Stomach smooth muscle (tissue), 2 donors: ENCODE data around the gene PARVA.

Source experiments
- H3K27ac ChIP-seq: one replicate; pipeline ENCODE4 v1.7.0; 2013; ENCODE audit warnings: mild to moderate bottlenecking, low read length, inconsistent platforms
- H3K27me3 ChIP-seq, 2 donors: one replicate each; pipeline ENCODE4 v1.7.0; 2013; ENCODE audit warnings: low read length in 2 of 2; ENCODE audit not compliant: insufficient read depth in 2 of 2, control insufficient read depth in 1 of 2
- H3K36me3 ChIP-seq, 2 donors: one replicate each; pipeline ENCODE4 v1.7.0; 2013; ENCODE audit warnings: low read length in 2 of 2; ENCODE audit not compliant: control insufficient read depth in 2 of 2, insufficient read depth in 2 of 2
- H3K4me1 ChIP-seq: one replicate; pipeline ENCODE4 v1.7.0; 2013; ENCODE audit warnings: low read length; ENCODE audit not compliant: control insufficient read depth, insufficient read depth
- H3K4me3 ChIP-seq, 2 donors: one replicate each; pipeline ENCODE4 v1.7.0; 2013; ENCODE audit warnings: low read length in 2 of 2
- H3K9ac ChIP-seq, 2 donors: one replicate each; pipeline ENCODE4 v1.7.0; 2013; ENCODE audit warnings: low read length in 2 of 2, mild to moderate bottlenecking in 1 of 2
- H3K9me3 ChIP-seq, 2 donors: one replicate each; pipeline ENCODE4 v1.7.0; 2013; ENCODE audit warnings: low read length in 2 of 2; ENCODE audit not compliant: control insufficient read depth in 2 of 2
- donor health status: healthy.
- donor health status: Pancreatic carcinoma.

The PARVA gene

DNA sequence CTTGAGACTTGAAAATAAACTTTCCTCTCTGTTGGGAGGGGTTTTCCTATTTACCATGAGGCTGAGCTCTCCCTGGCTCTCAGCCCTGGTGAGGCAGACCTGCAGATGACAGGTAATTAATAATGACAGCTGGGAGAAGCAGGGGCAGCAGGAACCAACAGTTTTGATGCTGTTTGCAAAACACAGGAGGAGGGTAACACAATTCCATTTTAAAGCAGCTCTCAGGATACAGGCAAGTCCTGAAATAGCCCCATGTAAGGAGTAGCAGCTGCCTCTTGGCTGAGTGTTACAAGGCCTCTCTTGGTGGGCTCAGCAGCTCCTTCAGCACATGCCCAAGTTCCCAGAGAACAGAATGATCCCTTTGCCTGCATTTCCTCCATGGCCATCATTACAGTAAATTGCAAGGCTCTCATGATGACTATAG is 13.3 kb downstream of the PARVA start:
- Histone ChIP-seq H3K9me3 (peaks cover 0 to 3% of the 10 kb centered on the region in 2 donors), H3K27me3 (no peaks in the 10 kb centered on the region), H3K27ac (peak overlapping the region; percentile 99), H3K4me3 (peak overlapping the region in 1 of 2 donors; percentile 29), H3K4me1 (peaks cover 66% of the 10 kb centered on the region), H3K9ac (peak overlapping the region; percentile 71 to 85), H3K36me3 (peaks cover 0 to 3% of the 10 kb centered on the region in 2 donors)

DNA sequence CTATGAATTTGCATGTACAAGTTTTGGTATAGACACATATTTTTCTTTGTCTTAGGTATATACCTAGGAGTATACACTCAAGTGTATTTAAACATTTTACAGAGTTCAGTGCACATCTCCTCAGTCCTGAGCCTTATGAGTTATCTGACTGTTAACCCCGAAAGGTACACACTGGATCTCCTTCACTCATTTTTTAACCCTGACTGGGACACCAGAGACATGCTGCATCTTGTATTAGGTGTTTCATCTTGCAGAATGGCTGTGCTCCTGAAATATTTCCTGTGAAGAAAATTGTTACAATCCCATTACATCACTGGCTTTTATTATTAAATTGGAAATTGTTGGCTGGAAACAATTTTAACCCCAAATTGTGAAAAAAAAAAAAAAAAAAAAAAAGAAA is 15.3 kb downstream of the PARVA start:
- Histone ChIP-seq H3K4me1 (peaks cover 52% of the 10 kb centered on the region), H3K36me3 (peaks cover 0 to 3% of the 10 kb centered on the region in 2 donors), H3K27me3 (no peaks in the 10 kb centered on the region), H3K4me3 (no peak overlapping the region), H3K27ac (peak overlapping the region; percentile 99), H3K9me3 (peaks cover 0 to 3% of the 10 kb centered on the region in 2 donors), H3K9ac (peak overlapping the region in 1 of 2 donors; percentile 29)

DNA sequence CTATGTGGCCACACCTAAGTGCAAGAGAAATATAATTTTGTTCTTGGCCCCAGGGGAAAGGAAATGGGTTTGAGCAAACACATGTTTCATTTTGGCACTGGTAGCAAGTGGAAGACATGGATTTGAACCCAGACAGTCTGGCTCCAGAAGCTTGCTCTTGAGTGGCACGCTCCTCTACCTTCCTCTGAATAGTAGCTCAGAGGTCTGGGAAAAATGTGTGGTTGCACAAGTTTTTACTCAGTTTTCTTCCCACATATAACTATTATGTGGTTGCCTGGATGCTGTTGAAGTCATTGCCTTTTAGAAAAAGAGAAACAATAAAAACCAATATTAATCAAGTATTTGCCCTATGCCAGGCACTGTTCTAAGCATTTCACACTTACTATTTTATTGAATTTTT is 16.3 kb downstream of the PARVA start:
- H3K4me3 ChIP-seq = no peak overlapping the region
- H3K9ac ChIP-seq = no peak overlapping the region
- peaks cover 0 to 3% of the 10 kb centered on the region in 2 donors for H3K9me3 ChIP-seq
- H3K4me1 ChIP-seq = peaks cover 52% of the 10 kb centered on the region
- no peaks in the 10 kb centered on the region for H3K27me3 ChIP-seq
- H3K27ac ChIP-seq = peak overlapping the region; percentile 97
- peaks cover 0 to 3% of the 10 kb centered on the region in 2 donors for H3K36me3 ChIP-seq

DNA sequence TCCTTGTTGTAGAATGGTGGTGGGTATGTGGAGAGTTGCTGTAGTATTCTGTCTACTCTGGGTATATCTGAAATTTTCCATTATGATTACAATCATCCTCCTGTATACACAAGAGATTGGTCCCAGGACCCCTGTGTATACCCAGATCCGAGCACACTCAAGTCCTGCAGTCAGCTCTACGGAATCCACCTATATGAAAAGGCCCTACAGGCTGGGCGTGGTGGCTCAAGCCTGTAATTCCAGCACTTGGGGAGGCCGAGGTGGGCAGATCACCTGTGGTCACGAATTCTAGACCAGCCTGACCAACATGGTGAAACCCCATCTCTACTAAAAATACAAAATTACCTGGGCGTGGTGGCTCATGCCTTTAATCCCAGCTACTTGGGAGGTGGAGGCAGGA is 17.2 kb downstream of the PARVA start:
- Histone ChIP-seq H3K9ac (no peak overlapping the region), H3K4me3 (no peak overlapping the region), H3K4me1 (peaks cover 50% of the 10 kb centered on the region), H3K36me3 (peaks cover 0 to 3% of the 10 kb centered on the region in 2 donors), H3K9me3 (peaks cover 0 to 3% of the 10 kb centered on the region in 2 donors), H3K27ac (peak overlapping the region; percentile 97), H3K27me3 (no peaks in the 10 kb centered on the region)

DNA sequence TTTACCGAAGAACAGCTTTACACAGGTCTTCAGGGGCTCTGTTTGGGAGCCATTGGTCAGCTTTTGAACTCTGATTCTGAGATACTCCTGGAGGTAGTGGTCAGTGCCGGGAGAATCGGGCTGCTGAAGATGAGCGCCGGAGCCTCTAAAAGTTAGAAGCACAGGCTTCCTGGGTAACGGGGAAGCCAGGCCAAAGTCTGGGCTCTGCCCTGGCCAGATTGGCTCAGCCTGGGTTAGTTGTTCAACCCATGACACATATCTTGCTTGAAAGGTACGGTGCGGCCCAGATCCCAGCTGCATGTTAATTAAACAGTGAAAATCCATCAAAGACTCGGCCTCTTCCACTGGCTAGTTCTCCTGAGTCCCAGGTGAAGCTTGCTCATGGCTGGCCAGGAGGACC is 18.0 kb downstream of the PARVA start:
- H3K9ac ChIP-seq = peak overlapping the region in 1 of 2 donors; percentile 18
- peak overlapping the region; percentile 97 for H3K27ac ChIP-seq
- no peak overlapping the region for H3K4me3 ChIP-seq
- peaks cover 43% of the 10 kb centered on the region for H3K4me1 ChIP-seq
- H3K9me3 ChIP-seq = peaks cover 0 to 3% of the 10 kb centered on the region in 2 donors
- peaks cover 0 to 3% of the 10 kb centered on the region in 2 donors for H3K36me3 ChIP-seq
- H3K27me3 ChIP-seq = no peaks in the 10 kb centered on the region

DNA sequence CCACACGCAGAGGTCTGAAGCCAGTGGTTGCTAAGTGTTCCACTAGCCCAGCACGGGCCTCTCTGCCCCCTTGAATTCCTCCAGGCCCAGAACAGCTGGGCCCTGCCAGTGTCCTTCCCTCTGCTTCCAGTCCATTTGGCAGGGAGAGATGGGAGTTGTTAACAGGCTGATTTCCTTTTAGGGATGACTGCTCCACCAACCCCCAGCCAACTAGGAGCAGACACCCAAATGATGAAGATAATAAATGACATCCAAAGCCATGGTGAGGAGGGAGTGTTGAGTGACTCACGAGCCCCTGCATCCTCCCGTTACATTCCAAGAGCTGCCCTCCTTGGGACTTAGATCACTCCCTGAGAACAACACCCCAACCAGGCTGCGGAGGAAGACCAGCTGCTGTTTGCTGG is 20.6 kb downstream of the PARVA start:
- peaks cover 45% of the 10 kb centered on the region for H3K4me1 ChIP-seq
- peak overlapping the region; percentile 58 to 60 for H3K9ac ChIP-seq
- H3K4me3 ChIP-seq = peak overlapping the region in 1 of 2 donors; percentile 52
- H3K27me3 ChIP-seq = no peaks in the 10 kb centered on the region
- H3K36me3 ChIP-seq = peaks cover 0 to 3% of the 10 kb centered on the region in 2 donors
- H3K9me3 ChIP-seq = peaks cover 0 to 3% of the 10 kb centered on the region in 2 donors
- H3K27ac ChIP-seq = peak overlapping the region; percentile 97

DNA sequence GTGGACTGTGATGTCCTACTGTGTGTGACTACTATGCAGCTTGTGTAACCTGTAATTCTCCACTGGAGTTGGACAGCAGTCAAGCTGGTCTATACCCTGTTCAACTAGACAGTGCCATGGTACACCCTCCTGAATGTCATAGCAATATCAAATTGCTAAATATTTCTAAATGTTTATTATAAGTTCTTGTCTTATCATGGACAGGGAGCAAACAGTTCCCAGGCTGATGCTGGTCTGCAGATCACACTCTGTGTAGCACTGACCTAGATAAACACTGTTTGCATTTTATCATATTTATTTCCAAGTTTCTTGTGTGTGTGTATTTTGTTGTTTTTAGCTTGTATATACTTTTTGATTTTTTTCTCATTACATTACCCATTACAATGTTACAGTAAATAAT is 22.0 kb downstream of the PARVA start:
- H3K4me3 ChIP-seq = no peak overlapping the region
- H3K27me3 ChIP-seq = no peaks in the 10 kb centered on the region
- H3K36me3 ChIP-seq = no peaks in the 10 kb centered on the region
- H3K4me1 ChIP-seq = peaks cover 59% of the 10 kb centered on the region
- H3K27ac ChIP-seq = peak overlapping the region; percentile 97
- H3K9ac ChIP-seq = peak overlapping the region; percentile 5 to 17
- no peaks in the 10 kb centered on the region for H3K9me3 ChIP-seq

DNA sequence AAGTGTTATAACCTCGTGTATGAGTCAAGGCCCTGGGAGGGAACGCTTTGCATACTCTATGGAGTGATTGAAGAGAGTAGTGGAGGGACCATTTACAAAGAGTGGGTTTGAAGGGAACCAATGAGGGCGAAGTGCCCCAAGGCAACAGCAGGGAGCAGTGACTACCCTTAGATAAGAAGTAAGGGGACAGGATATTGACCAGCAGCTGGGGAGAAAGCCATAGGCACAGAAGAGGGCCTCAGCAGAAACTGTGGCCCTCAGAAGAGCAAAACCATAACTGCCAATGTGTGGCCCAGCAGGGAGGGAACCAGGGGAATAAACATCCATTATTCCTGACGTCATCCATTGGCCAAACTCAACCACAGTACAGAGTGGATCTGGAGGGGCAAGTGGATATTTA is 24.7 kb downstream of the PARVA start:
- H3K4me1 ChIP-seq = peaks cover 55% of the 10 kb centered on the region
- peak overlapping the region; percentile 100 for H3K27ac ChIP-seq
- H3K9ac ChIP-seq = peak overlapping the region; percentile 6 to 80

DNA sequence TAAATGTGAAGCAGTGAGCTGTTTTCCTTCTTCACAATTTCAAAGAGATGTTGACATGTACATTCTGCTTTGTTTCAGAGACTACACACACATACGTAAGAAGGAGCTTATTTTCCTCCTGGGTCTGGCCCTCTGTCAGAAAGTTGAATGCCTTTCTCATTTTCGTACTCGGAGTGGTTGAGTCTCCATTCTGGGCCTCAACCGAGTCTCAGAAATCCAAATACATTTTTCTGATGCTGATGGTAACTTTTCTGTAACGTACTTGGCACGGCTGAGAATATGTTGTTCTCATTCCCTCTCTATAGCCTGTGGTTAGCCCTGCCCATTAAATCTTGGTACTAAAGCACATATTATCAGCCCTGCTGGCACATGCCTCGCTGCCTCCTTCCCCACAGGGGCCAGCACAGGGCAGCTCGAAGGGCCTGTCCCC is 25.3 kb downstream of the PARVA start:
- Histone ChIP-seq H3K27ac (peak overlapping the region; percentile 100), H3K9me3 (no peaks in the 10 kb centered on the region), H3K4me1 (peaks cover 56% of the 10 kb centered on the region), H3K36me3 (no peaks in the 10 kb centered on the region), H3K27me3 (no peaks in the 10 kb centered on the region), H3K4me3 (peak overlapping the region in 1 of 2 donors; percentile 40), H3K9ac (peak overlapping the region; percentile 80 to 89)

More for the DNA sequence above, 24.7 kb downstream of the PARVA start:
- Histone ChIP-seq H3K4me3 (no peak overlapping the region), H3K9me3 (no peaks in the 10 kb centered on the region), H3K36me3 (no peaks in the 10 kb centered on the region), H3K27me3 (no peaks in the 10 kb centered on the region)

DNA sequence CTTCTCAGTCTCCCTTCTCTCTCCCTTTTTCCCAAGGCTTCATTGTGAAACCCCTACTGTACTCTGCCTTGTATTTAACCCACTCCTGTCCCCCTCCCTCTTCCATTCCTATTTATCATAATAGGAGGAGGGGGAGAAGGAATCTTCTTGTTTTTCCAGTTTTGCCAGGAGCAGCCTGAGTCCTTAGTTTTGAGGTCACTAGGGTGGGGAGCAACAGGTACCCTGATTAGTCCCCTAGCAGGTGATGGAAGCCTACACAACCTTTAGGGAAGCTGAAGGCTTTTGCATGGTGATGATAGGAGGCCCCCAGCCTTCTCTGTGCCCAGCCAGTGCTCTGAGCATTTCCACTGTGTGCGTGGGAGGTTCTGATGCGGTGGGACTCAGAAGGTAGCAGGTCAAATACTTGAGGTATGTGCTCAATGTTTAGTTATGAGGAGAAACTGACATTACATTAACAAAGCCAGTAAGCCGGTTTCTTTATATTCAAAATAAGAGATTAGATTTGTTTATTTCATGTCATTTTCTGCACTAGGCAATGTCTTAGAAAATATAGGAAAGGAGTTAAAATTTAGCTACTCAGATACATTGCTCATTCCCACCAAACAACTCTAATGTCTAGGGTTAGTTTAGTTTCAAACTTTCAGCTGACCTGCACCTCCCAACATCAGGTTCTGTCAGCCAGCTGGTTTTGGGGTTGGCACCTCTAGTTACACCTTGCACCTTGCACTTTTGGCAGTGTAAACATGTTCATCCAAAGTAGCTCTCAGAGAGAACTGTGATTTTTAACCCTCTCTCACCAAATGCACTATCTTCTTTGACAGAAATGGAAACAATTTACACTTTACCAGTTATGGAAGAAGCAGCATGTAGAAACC is 26.0 kb downstream of the PARVA start:
- Histone ChIP-seq H3K27me3 (no peaks in the 10 kb centered on the region), H3K9me3 (no peaks in the 10 kb centered on the region), H3K9ac (peak overlapping the region; percentile 80 to 89), H3K4me1 (peaks cover 59% of the 10 kb centered on the region), H3K4me3 (peak overlapping the region in 1 of 2 donors; percentile 40), H3K27ac (peak overlapping the region; percentile 100), H3K36me3 (no peaks in the 10 kb centered on the region)

DNA sequence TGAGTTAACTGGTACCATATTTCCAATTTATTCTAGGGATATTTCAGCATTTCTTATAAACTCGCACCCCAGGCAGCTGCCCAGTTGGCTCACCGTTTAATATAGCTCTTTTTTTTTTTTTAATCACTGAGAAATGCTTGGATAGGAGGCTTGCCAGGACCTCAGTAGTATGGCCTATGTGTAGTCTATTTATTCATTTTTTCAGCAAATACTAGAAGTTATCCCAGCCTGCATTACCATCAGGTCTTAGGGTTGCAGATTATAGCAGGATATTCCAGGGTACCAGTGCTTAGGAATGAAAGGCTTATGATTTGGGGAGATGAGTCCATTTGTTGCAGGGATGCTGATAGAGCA is 26.6 kb downstream of the PARVA start:
- peak overlapping the region in 1 of 2 donors; percentile 22 for H3K4me3 ChIP-seq
- no peaks in the 10 kb centered on the region for H3K27me3 ChIP-seq
- H3K36me3 ChIP-seq = no peaks in the 10 kb centered on the region
- H3K9me3 ChIP-seq = no peaks in the 10 kb centered on the region
- peak overlapping the region; percentile 80 to 89 for H3K9ac ChIP-seq
- H3K4me1 ChIP-seq = peaks cover 60% of the 10 kb centered on the region
- H3K27ac ChIP-seq = peak overlapping the region; percentile 100
